CD4-positive, alpha-beta T cell (primary cell): ENCODE results near the gene RPL26. TPM values are rescaled to one million over a fixed set of nuclear protein-coding genes. Genes with fewer than 3 reads are reported as not detected.

Experiments used
- ATAC-seq: fragments of 200-7000 bp; cut with Tn5 transposase; one replicate; pipeline ENCODE4 v1.10.0; 2022; ENCODE audit warnings: mild to moderate bottlenecking; ENCODE audit not compliant: poor library complexity
- CTCF ChIA-PET: fragments of 350-600 bp; sonication (Branson Sonifier 250); formaldehyde crosslinking; loops from one replicate; lab custom pipeline; 2021; ENCODE audit warnings: antibody characterized with exemption, inconsistent platforms; lab: Charles Lee
- POLR2A ChIA-PET: fragments of 350-600 bp; sonication (Branson Sonifier 250); formaldehyde crosslinking; loops from one replicate; lab custom pipeline; 2021; ENCODE audit warnings: antibody characterized with exemption, inconsistent platforms; lab: Charles Lee
- DNase-seq, 14 experiments: peaks; one replicate each; pipeline ENCODE4 v3.0.0-alpha.2; 2013 to 2020; ENCODE audit warnings: mixed read lengths in 2 of 14
- H3K27ac ChIP-seq, 2 donors: one replicate each; pipeline versions ENCODE4 v1.5.1 to v1.7.0; 2013; ENCODE audit warnings: low read length in 2 of 2, low read depth in 1 of 2, mild to moderate bottlenecking in 1 of 2
- H3K27me3 ChIP-seq, 2 experiments: 1 replicate in 1 of 2; 2 replicates in 1 of 2; pipeline versions ENCODE4 v1.6.1 to v1.7.0; 2013; ENCODE audit warnings: low read length in 2 of 2, control low read depth in 1 of 2, mild to moderate bottlenecking in 1 of 2, moderate library complexity in 1 of 2; ENCODE audit not compliant: insufficient read depth in 2 of 2, control insufficient read depth in 1 of 2
- H3K36me3 ChIP-seq: one replicate; pipeline ENCODE4 v1.6.1; 2013; ENCODE audit warnings: low read length, control low read depth; ENCODE audit not compliant: insufficient read depth
- H3K4me1 ChIP-seq: one replicate; pipeline ENCODE4 v1.6.1; 2013; ENCODE audit warnings: low read length, control low read depth; ENCODE audit not compliant: insufficient read depth
- H3K4me3 ChIP-seq: one replicate; pipeline ENCODE4 v1.5.1; 2013; ENCODE audit warnings: mild to moderate bottlenecking, low read length, moderate library complexity
- H3K9me3 ChIP-seq, 2 experiments: 1 replicate in 1 of 2; 2 replicates in 1 of 2; pipeline versions ENCODE4 v1.6.1 to v1.7.0; 2013; ENCODE audit warnings: low read length in 2 of 2, mild to moderate bottlenecking in 2 of 2, control low read depth in 1 of 2, moderate library complexity in 1 of 2; ENCODE audit not compliant: control insufficient read depth in 1 of 2, insufficient read depth in 1 of 2
- H3K27ac Mint-ChIP-seq: one replicate; pipeline ENCODE4 v1.8.0; 2020; ENCODE audit warnings: mixed read lengths
- H3K27me3 Mint-ChIP-seq: one replicate; pipeline ENCODE4 v1.8.0; 2021; ENCODE audit warnings: mixed read lengths
- H3K36me3 Mint-ChIP-seq: one replicate; pipeline ENCODE4 v1.8.0; 2021; ENCODE audit warnings: low read depth, mixed read lengths
- H3K4me1 Mint-ChIP-seq: one replicate; pipeline ENCODE4 v1.8.0; 2021; ENCODE audit warnings: low read depth, mixed read lengths
- H3K4me3 Mint-ChIP-seq: one replicate; pipeline ENCODE4 v1.8.0; 2020; ENCODE audit warnings: mild to moderate bottlenecking, mixed read lengths
- H3K9me3 Mint-ChIP-seq: one replicate; pipeline ENCODE4 v1.8.0; 2020; ENCODE audit warnings: mixed read lengths
- intact Hi-C, 2 experiments: fragments of 100-400 bp; cut with DNase I in 1 of 2; cut with micrococcal nuclease in 1 of 2; formaldehyde crosslinking; loops; one replicate each; pipeline versions ENCODE4 v1.15.1 to v1.9.0; 2023 to 2025; cut with DNase I, micrococcal nuclease
- total RNA-seq, 174 experiments: library from RNA in 2 of 174; stranded (reverse) in 2 of 174; gene quantifications; one replicate each; pipeline ENCODE4 v1.2.3 and lab custom pipeline; 2021 to 2026
- TF ChIP-seq, protein P1 (sequence below): fragments of 200-600 bp; IDR thresholded peaks from one replicate; pipeline ENCODE4 v1.8.0; 2022; ENCODE audit warnings: antibody characterized with exemption, mild to moderate bottlenecking

RPL26 gene
- total RNA-seq, 2 experiments from 2014 or later = 2,959 to 3,104 TPM

DNA sequence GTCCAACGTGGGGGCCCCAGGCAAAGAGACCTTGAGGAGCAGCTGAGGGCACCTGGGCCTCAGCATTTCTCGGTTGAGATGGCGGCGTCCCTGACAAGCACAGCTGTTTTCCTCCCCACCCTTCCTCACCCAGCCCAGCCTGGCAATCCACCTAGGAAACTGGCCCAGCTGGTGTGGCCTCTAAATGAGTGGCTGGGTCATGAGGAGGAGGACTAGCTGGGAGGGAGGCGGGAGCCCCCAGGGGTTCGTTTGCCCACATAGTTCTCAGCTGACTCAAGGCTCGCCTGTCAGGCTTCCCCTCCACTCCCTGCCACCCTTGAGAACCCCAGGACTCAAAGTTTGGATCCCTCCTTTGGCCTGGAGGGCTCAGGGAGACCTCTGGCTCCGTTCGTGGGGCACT lies 8.7 kb upstream of the RPL26 start:
- H3K27ac ChIP-seq = no peak overlapping the region
- H3K36me3 ChIP-seq = no peaks in the 10 kb centered on the region
- TF ChIP-seq, protein P1, sequence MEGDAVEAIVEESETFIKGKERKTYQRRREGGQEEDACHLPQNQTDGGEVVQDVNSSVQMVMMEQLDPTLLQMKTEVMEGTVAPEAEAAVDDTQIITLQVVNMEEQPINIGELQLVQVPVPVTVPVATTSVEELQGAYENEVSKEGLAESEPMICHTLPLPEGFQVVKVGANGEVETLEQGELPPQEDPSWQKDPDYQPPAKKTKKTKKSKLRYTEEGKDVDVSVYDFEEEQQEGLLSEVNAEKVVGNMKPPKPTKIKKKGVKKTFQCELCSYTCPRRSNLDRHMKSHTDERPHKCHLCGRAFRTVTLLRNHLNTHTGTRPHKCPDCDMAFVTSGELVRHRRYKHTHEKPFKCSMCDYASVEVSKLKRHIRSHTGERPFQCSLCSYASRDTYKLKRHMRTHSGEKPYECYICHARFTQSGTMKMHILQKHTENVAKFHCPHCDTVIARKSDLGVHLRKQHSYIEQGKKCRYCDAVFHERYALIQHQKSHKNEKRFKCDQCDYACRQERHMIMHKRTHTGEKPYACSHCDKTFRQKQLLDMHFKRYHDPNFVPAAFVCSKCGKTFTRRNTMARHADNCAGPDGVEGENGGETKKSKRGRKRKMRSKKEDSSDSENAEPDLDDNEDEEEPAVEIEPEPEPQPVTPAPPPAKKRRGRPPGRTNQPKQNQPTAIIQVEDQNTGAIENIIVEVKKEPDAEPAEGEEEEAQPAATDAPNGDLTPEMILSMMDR = no peak
- no peak for DNase-seq
- Mint-ChIP-seq H3K27me3 (peaks cover 5% of the 10 kb centered on the region), H3K4me3 (no peak overlapping the region), H3K27ac (no peak overlapping the region), H3K36me3 (no peaks in the 10 kb centered on the region), H3K9me3 (no peaks in the 10 kb centered on the region), H3K4me1 (peaks cover 14% of the 10 kb centered on the region)
- ChIA-PET POLR2A (no interaction called here), CTCF (interaction anchor here (0.8 kb wide), 1 partner anchor 15 kb away, joined by 3 read pairs; no protein-coding TSS in a partner anchor)
- no peak overlapping the region for H3K4me3 ChIP-seq
- peaks cover 0 to 2% of the 10 kb centered on the region in 2 experiments for H3K27me3 ChIP-seq
- ATAC-seq = no peak
- H3K9me3 ChIP-seq = peaks cover 0 to 4% of the 10 kb centered on the region in 2 experiments
- H3K4me1 ChIP-seq = peaks cover 17% of the 10 kb centered on the region
- intact Hi-C loops = no loop called here

DNA sequence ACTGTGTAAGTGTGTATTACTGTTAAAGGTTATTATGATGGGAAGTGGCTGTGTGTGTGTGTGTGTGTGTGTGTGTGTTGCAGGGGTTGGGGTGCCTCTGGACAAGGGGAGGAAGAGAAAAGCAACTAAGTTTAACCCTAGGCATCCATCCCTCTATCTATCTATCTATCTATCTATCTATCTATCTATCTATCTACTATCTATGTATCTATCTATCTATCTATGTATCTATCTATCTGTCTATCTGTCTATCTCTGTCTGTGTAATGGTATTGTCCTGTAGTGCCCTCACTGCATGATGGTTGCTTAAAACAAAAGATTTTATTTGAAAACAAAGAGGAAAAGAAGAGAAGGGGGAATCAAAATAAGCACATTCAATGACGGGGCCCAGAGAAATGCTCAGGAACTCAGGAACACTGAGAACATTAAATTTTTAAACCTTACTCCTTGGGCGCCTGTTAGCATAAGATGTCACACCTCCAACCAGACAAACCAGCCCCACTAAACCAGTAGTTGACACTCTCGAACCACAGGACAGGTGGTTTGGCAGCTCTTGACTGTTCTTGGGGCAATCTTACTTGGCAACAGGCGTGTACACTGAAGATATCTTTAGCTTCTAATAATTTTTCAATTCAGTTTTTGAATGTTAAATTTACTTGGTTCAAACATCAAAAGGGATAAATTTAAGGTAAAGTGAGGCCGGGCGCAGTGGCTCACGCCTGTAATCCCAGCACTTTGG lies 5.1 kb upstream of the RPL26 start:
- CTCF ChIA-PET = interaction anchor here (0.8 to 1.2 kb wide), 2 partner anchors 11 kb away, joined by 3 read pairs; partner anchors contain the start of gene KRABD2
- no peaks in the 10 kb centered on the region for H3K27me3 ChIP-seq
- POLR2A ChIA-PET = no interaction called here

DNA sequence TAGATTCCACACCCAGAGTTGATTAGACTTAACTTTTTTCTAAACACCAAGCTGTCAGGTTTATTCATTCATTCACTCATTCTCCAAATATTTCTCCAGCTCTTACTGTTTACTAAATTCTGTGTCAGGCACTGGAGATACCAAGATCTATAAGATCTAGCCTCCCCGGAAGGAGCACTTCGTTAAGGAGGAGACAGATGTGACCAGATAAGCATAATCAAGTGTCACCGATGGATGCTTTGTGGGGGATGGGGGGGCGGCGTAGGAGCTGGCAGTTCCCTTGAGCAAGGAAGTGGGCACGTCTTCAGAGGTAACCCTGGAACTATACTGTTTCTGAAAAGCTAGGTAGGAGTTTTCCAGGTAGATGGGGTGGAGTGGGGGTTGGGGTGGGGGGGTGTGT lies 3.8 kb upstream of the RPL26 start:
- intact Hi-C loops = loop anchor here (10.0 kb wide), 2 partner anchors 358 to 1372 kb away; partner anchors contain the start of genes CCDC42 (in 1 of the 2) and RNASEK (in 1 of the 2)
- ChIA-PET POLR2A (interaction anchor here (0.5 kb wide), 1 partner anchor 142 kb away, joined by 3 read pairs; no protein-coding TSS in a partner anchor), CTCF (interaction anchor here (0.7 to 1.2 kb wide), 2 partner anchors 10 to 1151 kb away, joined by 3 to 4 read pairs; no protein-coding TSS in a partner anchor)
- H3K27ac ChIP-seq = no peak overlapping the region
- peaks cover 34% of the 10 kb centered on the region for H3K4me1 Mint-ChIP-seq
- peak overlapping the region; percentile 42 for H3K27ac Mint-ChIP-seq
- no peak overlapping the region for H3K4me3 ChIP-seq
- TF ChIP-seq, protein P1 = no peak
- H3K36me3 ChIP-seq = no peaks in the 10 kb centered on the region
- H3K27me3 Mint-ChIP-seq = no peaks in the 10 kb centered on the region
- no peaks in the 10 kb centered on the region for H3K9me3 Mint-ChIP-seq
- H3K36me3 Mint-ChIP-seq = peaks cover 21% of the 10 kb centered on the region
- H3K27me3 ChIP-seq = no peaks in the 10 kb centered on the region
- H3K4me1 ChIP-seq = peaks cover 21% of the 10 kb centered on the region
- ATAC-seq = no peak
- peak overlapping the region; percentile 76 for H3K4me3 Mint-ChIP-seq
- H3K9me3 ChIP-seq = no peaks in the 10 kb centered on the region
- DNase-seq = no peak

More for the DNA sequence above, 5.1 kb upstream of the RPL26 start:
- Mint-ChIP-seq H3K27ac (peak overlapping the region; percentile 19), H3K4me3 (no peak overlapping the region), H3K36me3 (peaks cover 8% of the 10 kb centered on the region), H3K27me3 (no peaks in the 10 kb centered on the region), H3K4me1 (peaks cover 23% of the 10 kb centered on the region), H3K9me3 (no peaks in the 10 kb centered on the region)
- Histone ChIP-seq H3K36me3 (no peaks in the 10 kb centered on the region), H3K9me3 (peaks cover 0 to 2% of the 10 kb centered on the region in 2 experiments), H3K4me3 (no peak overlapping the region), H3K27ac (no peak overlapping the region), H3K4me1 (peaks cover 19% of the 10 kb centered on the region)
- TF ChIP-seq, protein P1 = no peak
- DNase-seq (peak in 2 of 14 experiments; percentile 35 to 79), ATAC-seq (no peak)
- intact Hi-C loops = loop anchor here (10.0 kb wide), 2 partner anchors 357 to 1373 kb away; partner anchors contain the start of genes CCDC42 (in 1 of the 2) and RNASEK (in 1 of the 2)
